Neural crest cell (in vitro differentiated cells): Measurements from ENCODE around the gene ARL15. TPM values are rescaled to one million over a fixed set of nuclear protein-coding genes. Genes with fewer than 3 reads are reported as not detected.

Source experiments
- DNase-seq: peaks from one replicate; pipeline ENCODE4 v3.0.0; 2021; ENCODE audit warnings: low read depth, mixed read lengths, low spot score
- H3K27ac Mint-ChIP-seq: one replicate; pipeline ENCODE4 v1.8.0; 2021; ENCODE audit warnings: mild to moderate bottlenecking, mixed read lengths; ENCODE audit not compliant: unreplicated experiment
- H3K27me3 Mint-ChIP-seq: 2 replicates; pipeline ENCODE4 v1.8.0; 2021; ENCODE audit warnings: low read depth, mild to moderate bottlenecking, mixed read lengths
- H3K36me3 Mint-ChIP-seq: 2 replicates; pipeline ENCODE4 v1.8.0; 2021; ENCODE audit warnings: low read depth, mild to moderate bottlenecking, mixed read lengths
- H3K4me1 Mint-ChIP-seq: 2 replicates; pipeline ENCODE4 v1.8.0; 2021; ENCODE audit warnings: mixed read lengths
- H3K4me3 Mint-ChIP-seq: one replicate; pipeline ENCODE4 v1.8.0; 2021; ENCODE audit warnings: mild to moderate bottlenecking, mixed read lengths
- H3K9me3 Mint-ChIP-seq: 2 replicates; pipeline ENCODE4 v1.8.0; 2021; ENCODE audit warnings: mixed read lengths
- total RNA-seq: library from RNA; stranded (reverse); gene quantifications from 2 replicates; pipeline ENCODE4 v1.2.1, GENCODE V29; 2021
- TF ChIP-seq, protein P1 (sequence below): fragments of 200-600 bp; sonication (generic); conservative IDR thresholded peaks from 2 replicates; pipeline ENCODE4 v1.5.0; 2021; ENCODE audit warnings: antibody characterized with exemption, mild to moderate bottlenecking

Gene ARL15
- total RNA-seq, 1 donor from 2014 or later: 18.4 TPM

DNA sequence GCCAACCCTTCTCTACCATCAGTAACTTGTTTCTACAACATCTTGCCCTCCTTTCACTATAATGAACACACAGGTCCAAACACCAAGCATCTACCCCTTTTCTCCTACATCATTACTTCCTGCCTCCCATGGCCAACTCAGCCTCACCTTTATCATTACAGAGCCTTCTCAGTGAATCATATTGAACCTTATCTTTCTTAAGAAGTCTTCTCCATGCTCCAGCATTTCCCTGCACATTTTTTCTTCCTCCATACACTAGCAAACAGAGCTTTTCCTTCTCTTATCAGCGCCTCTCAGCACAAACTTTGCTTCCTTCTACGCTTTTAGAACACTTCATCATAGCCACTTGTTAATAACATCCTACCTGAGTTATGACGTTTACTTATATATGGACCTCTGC, 148.2 kb downstream of the ARL15 start:
- H3K27me3 Mint-ChIP-seq: no peaks in the 10 kb centered on the region
- H3K9me3 Mint-ChIP-seq: no peaks in the 10 kb centered on the region
- H3K4me3 Mint-ChIP-seq: no peak overlapping the region
- H3K36me3 Mint-ChIP-seq: peaks cover 11% of the 10 kb centered on the region
- H3K4me1 Mint-ChIP-seq: no peaks in the 10 kb centered on the region
- TF ChIP-seq, protein P1, sequence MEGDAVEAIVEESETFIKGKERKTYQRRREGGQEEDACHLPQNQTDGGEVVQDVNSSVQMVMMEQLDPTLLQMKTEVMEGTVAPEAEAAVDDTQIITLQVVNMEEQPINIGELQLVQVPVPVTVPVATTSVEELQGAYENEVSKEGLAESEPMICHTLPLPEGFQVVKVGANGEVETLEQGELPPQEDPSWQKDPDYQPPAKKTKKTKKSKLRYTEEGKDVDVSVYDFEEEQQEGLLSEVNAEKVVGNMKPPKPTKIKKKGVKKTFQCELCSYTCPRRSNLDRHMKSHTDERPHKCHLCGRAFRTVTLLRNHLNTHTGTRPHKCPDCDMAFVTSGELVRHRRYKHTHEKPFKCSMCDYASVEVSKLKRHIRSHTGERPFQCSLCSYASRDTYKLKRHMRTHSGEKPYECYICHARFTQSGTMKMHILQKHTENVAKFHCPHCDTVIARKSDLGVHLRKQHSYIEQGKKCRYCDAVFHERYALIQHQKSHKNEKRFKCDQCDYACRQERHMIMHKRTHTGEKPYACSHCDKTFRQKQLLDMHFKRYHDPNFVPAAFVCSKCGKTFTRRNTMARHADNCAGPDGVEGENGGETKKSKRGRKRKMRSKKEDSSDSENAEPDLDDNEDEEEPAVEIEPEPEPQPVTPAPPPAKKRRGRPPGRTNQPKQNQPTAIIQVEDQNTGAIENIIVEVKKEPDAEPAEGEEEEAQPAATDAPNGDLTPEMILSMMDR: no peak
- no peak overlapping the region for H3K27ac Mint-ChIP-seq
- DNase-seq: no peak

DNA sequence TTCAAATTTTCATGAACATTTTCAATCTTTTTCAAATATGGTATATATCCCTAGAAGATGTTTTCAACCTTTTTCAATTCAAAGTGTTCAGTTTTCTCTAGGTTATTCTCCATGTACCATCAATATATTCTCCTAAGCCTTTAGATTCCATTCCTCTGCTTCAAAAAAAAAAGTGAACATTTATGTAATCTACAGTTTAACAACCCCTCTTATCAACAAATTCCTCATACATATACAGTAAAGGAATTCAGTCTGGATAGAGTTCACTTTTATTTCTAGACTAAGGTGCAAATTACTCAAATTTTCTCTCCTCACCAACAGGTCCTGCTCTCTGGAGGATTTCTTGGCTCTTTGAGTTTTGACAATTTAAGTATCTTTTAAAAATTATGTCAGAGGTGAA, 150.0 kb downstream of the ARL15 start:
- no peaks in the 10 kb centered on the region for H3K9me3 Mint-ChIP-seq
- no peaks in the 10 kb centered on the region for H3K27me3 Mint-ChIP-seq
- TF ChIP-seq, protein P1: no peak
- peaks cover 7% of the 10 kb centered on the region for H3K36me3 Mint-ChIP-seq
- peaks cover 5% of the 10 kb centered on the region for H3K4me1 Mint-ChIP-seq
- no peak overlapping the region for H3K4me3 Mint-ChIP-seq
- H3K27ac Mint-ChIP-seq: no peak overlapping the region
- DNase-seq: no peak

DNA sequence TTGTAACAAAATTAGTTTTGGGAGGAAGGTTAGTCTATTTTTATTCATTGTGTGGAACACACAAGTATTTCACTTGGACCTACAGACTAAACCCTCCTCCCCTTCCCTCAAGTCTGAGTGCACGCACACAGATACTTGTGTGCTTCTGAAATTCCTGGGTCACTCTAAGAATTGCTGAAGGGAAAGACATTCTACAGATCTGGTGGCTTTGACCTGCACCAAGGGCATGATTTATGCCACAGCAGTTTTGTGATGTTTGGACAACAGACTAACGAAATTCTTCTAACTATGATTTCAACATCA, 150.5 kb downstream of the ARL15 start:
- Mint-ChIP-seq H3K4me1 (peaks cover 5% of the 10 kb centered on the region), H3K27me3 (no peaks in the 10 kb centered on the region), H3K36me3 (peaks cover 7% of the 10 kb centered on the region), H3K4me3 (no peak overlapping the region), H3K9me3 (no peaks in the 10 kb centered on the region), H3K27ac (no peak overlapping the region)
- TF ChIP-seq, protein P1: no peak
- no peak for DNase-seq

DNA sequence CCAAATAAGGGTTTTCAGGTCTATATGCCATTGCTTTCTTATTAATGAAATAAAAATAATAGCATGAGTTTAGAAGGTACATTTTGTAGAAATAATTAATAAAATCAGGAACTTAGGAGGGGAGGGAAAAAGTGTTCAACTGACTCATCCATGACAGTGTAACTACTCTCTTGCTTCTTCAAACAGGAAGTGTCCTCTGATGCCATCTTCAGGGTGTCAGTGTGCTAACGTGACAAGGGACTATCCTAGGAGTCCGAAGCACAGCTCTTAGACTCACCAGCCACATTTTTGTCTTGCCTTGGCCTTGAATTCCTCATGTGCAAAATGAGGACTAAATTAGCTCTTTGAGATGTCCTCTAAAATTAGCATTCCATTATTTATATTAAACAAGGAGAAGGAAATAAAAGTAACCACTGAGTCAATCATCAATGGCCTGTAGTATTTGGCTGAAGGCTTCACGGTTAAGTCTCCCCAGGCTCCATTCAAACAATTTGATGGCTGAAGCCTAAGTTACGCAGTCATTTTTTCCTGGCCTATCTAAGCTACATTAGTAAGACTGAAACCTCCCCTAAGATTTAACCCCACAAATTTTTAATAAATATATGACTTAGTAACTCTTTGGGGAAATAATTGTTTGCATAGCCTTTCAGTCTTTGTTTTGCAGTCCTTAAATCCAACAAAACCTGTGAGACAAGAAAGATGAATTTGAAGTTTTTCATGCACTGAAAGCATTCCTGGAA, 151.1 kb downstream of the ARL15 start:
- no peak overlapping the region for H3K27ac Mint-ChIP-seq
- no peak for DNase-seq

DNA sequence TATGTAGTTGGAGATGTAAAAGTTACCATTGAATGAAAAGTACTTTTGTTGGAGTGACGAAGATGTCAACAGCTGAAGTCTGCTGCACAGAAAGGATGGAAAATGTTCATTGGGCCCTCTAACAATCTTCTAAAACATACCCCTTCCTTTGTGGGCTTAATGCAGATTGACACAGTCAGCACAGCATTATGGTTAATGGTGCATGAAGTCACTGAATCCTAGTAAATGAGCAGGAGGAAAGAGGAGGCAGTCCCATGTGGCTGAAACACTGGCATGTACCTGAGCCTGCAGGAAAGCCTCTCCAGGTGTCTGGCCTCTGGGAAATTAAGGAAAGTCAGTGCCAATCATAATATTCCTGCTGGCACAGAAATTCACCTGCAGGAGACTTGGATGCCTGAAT, 153.8 kb downstream of the ARL15 start:
- H3K36me3 Mint-ChIP-seq: no peaks in the 10 kb centered on the region
- TF ChIP-seq, protein P1: no peak
- DNase-seq: no peak
- H3K27me3 Mint-ChIP-seq: no peaks in the 10 kb centered on the region
- H3K4me3 Mint-ChIP-seq: no peak overlapping the region
- no peak overlapping the region for H3K27ac Mint-ChIP-seq
- peaks cover 5% of the 10 kb centered on the region for H3K4me1 Mint-ChIP-seq
- H3K9me3 Mint-ChIP-seq: no peaks in the 10 kb centered on the region

More for the DNA sequence above, 151.1 kb downstream of the ARL15 start:
- H3K36me3 Mint-ChIP-seq: peaks cover 6% of the 10 kb centered on the region
- no peaks in the 10 kb centered on the region for H3K9me3 Mint-ChIP-seq
- TF ChIP-seq, protein P1: no peak
- H3K27me3 Mint-ChIP-seq: no peaks in the 10 kb centered on the region
- no peak overlapping the region for H3K4me3 Mint-ChIP-seq
- peaks cover 5% of the 10 kb centered on the region for H3K4me1 Mint-ChIP-seq
